GM19043 (cell line): ENCODE results near the gene PTPN5.
A peak's percentile ranks its signal among the peaks of the same experiment; 100 is the strongest.

Experiments used
- ATAC-seq: cut with Tn5 transposase; IDR thresholded peaks from one replicate; pipeline ENCODE4 v1.9.1; 2021; ENCODE audit warnings: low read depth; ENCODE audit not compliant: unreplicated experiment

The PTPN5 gene

GRCh38 chr11:18743365-18743764, 48.2 kb downstream of the PTPN5 start:
- no peak for ATAC-seq

- ATAC-seq, result no peak
Measured at GRCh38 chr11:18741783-18742182, 49.8 kb downstream of the PTPN5 start.

- no peak for ATAC-seq
Measured at GRCh38 chr11:18739685-18740084, 51.9 kb downstream of the PTPN5 start.

DNA sequence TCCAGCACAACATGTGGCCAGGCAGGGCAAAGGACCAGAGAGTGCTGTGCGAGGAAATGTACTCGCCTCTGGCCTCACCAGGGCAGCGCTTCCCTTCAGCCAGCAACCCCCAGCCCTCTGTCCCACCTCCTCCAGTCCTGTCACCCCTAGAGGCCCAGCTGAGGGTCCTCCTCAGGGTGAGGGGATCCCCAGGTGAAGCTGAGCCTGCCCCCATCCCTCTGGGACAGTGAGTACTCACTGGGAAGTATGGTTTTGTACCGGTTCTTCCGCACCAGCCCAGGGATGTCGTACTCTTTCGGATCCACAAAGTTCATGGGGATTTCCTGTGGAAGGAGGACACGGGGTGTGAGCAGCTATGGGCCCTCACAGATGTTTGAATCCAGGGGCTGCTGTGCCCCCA, 54.0 kb downstream of the PTPN5 start:
- ATAC-seq, result no peak

DNA sequence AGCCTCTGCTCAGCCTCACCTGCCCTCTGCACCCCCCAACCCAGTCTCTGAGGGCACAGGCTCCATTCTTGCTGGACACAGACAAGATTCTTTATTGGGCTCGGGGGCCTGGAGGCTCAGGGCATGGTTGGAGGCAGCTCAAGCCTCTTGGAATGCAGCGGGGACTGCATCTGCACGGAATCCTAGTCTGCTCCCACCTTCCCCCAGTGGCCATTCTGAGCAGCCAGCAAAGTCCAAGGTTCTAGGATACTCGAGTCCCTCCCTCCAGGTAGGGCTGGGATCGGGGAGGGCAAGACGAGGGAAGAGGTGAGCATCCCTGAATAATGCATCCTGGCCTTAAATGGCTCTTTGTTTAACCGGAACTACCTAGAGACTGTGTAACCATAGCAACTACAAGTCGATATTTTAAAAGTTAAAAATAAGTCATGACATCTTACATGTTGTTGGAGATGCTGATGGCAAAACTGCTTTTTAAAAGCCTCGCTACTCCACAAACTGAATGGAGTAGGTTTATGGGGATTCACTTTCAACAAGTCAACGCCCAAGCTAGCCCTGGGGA, 54.9 kb downstream of the PTPN5 start:
- no peak for ATAC-seq

GRCh38 chr11:18733202-18733601, 58.4 kb downstream of the PTPN5 start:
- no peak for ATAC-seq

GRCh38 chr11:18731949-18732821, 59.4 kb downstream of the PTPN5 start:
- peak; percentile 48 for ATAC-seq

DNA sequence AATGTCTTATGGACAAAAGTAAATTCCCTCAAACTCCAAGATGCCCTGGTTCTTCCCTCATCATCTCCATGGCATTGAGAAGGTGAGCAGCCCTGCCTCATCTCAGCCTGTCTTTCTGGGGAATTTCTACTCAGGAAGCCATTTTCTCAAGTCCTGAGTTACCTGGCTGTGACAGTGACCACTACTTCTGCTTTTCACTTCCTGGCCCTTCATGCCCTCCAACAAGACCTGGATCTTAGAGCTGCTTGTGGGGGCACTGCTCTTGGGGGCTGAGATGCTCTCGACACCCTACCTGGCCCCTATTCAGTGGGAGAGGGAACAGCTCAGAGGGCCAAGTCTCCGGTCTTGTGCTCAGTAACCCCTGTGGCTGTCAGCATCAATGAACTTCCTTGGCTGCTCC, 60.2 kb downstream of the PTPN5 start:
- no peak for ATAC-seq

DNA sequence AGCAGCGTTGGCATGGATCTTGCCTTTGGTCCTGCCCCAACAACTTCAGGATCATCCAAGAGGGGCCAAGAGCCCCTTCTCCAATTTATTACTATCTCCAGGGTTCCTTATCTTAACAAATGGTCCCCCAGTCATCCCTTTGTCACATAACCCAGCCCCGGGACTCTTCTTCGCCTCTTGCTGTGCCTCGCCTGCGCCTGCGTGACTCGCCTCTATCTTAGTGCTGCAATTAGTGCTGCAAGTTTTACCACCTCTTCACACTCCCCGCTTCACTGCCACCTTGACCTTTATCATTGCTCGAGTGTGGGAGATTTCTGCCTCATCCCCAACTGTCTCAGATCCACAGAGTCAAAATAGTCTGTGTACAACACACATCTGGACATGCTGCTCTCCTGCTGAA, 61.6 kb downstream of the PTPN5 start:
- ATAC-seq, result no peak

GRCh38 chr11:18729426-18729825, 62.2 kb downstream of the PTPN5 start:
- no peak for ATAC-seq

DNA sequence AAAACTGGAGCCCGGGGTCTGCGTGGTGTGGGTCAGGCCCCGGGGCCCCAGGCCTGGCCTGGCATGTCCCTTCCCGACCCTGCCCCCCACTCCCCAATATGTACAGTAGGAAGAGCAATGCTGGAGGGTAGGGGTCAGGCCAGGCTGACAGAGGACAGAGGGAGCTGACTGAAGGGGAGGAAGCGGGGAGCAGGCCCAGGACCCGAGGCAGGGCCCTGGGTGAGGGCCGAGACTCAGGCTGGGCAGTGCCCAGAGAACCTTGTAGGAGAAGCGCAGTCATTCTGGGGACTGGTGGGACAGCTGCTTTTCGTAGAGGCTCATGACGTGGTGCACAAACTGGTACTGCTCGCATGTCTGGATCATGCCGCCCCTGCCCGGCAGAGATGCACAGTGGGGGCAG, 62.9 kb downstream of the PTPN5 start:
- ATAC-seq, result no peak

GRCh38 chr11:18727479-18728236, 63.9 kb downstream of the PTPN5 start:
- no peak for ATAC-seq

- no peak for ATAC-seq
Measured at GRCh38 chr11:18726040-18726439, 65.6 kb downstream of the PTPN5 start, which contains the start of gene IGSF22. TSS of gene IGSF22 (minus strand) at chr11:18726188. CDS start at chr11:18724236, 1,952 bp downstream.

GRCh38 chr11:18723991-18724390, 67.6 kb downstream of the PTPN5 start:
- no peak for ATAC-seq

DNA sequence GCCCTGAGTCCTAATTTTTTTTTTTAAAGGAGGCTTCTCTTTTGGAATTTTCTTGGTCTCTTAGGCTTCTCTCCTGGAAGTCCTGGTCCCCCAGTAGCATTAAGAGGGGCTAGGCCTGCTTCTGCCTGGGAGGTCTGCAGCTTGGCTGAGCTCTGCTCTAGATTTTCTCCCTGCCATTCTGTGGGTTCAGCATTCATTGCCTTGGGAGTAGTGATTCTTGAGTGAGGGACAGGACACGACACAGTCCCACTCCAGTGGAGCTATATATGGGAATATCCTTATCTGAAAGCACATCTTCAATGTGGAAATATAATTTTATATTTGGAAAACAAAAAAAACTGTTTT, 69.3 kb downstream of the PTPN5 start:
- peak; percentile 3 for ATAC-seq

- ATAC-seq, result peak; percentile 64
Measured at GRCh38 chr11:18721561-18722292, 69.9 kb downstream of the PTPN5 start.

DNA sequence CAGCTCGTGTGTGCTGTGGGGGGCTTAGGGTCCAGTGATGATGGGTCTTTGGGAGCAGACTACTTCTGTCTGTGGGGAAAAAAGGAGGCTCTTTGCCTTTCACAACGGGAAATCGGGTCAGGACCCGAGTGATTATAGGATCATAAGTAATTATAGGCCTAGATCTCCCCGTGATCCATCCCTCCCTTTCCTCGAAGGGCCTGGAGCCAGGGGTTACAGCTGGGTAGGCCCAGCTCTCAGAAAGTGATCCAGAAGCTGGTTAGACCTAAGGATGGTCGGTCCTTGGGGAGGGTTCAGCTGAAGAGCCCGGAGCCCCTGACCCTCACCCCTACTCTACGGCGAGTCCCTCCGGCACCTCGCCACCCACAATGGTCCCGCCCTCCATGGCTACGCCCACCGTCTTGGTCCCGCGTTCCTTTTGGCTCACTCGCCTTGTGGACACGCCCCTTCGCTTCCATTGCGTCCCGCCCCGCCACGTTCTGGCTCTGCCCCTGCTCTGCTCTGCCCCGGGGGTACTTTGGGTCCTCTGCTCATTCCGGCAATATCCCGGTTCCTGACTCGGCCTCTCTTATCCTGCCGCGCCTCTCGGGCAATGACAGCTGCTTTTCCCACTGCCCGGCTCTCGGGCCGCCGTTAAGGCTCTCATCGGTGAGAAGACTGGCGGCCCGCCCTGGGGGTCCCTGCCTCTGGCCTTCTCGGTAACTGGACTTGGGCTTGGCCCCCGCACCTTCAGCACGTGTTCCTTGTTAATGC, 70.6 kb downstream of the PTPN5 start:
- ATAC-seq, result peak; percentile 71

DNA sequence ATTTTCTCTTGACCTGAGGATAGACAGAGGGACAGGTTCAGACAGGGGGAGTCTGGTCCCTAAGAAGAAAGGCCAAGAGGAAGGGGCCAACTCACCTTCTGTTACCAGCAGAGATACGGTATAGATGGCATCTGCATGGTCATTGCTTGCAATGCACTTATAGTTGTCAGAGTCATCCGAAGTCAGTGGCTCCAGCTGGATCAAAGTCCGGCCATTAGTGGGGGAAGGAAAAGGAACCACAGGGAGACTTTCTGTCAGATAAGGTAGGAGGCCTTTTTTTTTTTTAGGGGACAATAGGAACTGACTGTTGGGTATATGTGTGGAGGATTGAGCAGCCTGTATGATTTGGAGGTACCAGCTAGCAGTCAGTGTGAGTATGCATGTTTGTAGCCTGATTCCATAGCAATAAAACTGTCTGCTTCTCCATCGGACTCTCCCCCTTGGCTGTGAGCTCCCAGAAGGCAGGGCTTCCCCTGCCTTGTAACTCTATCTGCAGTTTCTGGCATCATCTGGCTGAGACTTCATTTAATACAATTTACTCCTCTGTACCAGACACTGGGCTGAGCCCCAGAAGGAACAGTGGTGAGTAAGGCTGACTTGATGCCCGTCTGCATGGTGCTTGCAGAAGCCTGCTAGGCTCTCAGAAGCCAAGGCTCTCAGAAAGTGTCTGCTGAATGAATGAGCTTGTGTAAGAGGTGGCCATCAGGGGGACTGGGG, 71.3 kb downstream of the PTPN5 start:
- ATAC-seq, result no peak

DNA sequence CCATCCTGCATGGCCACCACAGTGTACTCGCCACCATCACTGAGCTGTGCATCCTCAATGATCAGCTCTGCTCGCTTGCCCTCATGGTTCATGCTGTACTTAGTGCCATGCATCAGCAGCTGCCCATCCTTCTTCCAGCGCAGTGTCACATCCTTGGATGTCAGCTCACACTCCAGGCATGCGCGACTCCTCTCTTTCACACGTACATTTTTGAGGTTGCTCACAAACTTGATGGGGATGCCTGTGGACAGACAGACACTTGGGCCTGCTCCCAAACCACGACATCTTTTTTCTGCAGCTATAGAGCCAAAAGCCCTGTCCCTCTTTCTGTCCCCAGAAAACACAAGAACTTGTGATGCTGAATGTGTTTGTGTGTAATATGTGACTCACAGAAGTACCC, 76.1 kb downstream of the PTPN5 start:
- no peak for ATAC-seq

GRCh38 chr11:18714443-18714780, 77.2 kb downstream of the PTPN5 start:
- ATAC-seq, result no peak
